HAP-1 (cell line): ENCODE results near the gene CPLX3.

ENCODE experiments used
- DNase-seq, 2 experiments: peaks; one replicate each; pipeline ENCODE4 v3.0.0-alpha.2; 2016 to 2020; ENCODE audit warnings: low spot score in 2 of 2
- H3K27me3 ChIP-seq: fragments of 250-450 bp; sonication (Bioruptor Pico); 2 replicates; pipeline ENCODE4 v1.5.1; 2020; ENCODE audit warnings: low read depth, mild to moderate bottlenecking, moderate library complexity
- H3K36me3 ChIP-seq: fragments of 250-450 bp; sonication (Bioruptor Pico); replicated peaks from 2 replicates; pipeline ENCODE4 v1.5.1; 2020; ENCODE audit warnings: mild to moderate bottlenecking
- H3K4me1 ChIP-seq: fragments of 250-450 bp; sonication (Bioruptor Pico); 2 replicates; pipeline ENCODE4 v1.5.1; 2020; ENCODE audit warnings: mild to moderate bottlenecking
- H3K4me3 ChIP-seq: fragments of 250-450 bp; sonication (Bioruptor Pico); 2 replicates; pipeline ENCODE4 v1.5.1; 2020; ENCODE audit warnings: mild to moderate bottlenecking, moderate library complexity
- H3K9me3 ChIP-seq: fragments of 250-450 bp; sonication (Bioruptor Pico); 2 replicates; pipeline ENCODE4 v1.5.1; 2020; ENCODE audit warnings: mild to moderate bottlenecking, moderate library complexity
- in situ Hi-C: fragments of 300-500 bp; cut with MboI; formaldehyde crosslinking; loops from 3 replicates; pipeline ENCODE4 v1.14.3; 2020; ENCODE audit warnings: low sequenced_read_pairs, inconsistent platforms, mixed read lengths

Gene CPLX3

DNA sequence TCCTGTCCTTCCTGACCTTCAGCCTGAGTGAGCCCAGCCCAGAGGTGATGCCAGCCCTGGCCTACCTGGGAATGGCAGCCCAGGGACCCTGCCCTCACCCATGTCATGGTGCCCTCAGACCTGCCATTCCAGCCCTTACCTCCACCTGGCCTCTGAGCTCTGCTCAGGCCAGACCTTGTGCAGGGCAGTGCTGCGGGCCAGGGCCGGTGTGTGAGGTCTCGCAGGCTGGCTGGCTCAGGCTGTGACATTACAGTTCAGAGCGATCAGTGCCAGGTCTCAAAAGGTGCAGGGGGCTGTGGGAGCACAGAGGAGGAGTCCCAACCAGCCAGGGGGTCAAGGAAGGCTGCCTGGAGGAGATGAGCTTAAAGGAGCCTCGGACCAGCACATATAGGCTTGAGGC, 6.4 kb upstream of the CPLX3 start:
- Histone ChIP-seq H3K4me3 (no peak overlapping the region), H3K9me3 (no peaks in the 10 kb centered on the region), H3K36me3 (no peaks in the 10 kb centered on the region), H3K4me1 (no peaks in the 10 kb centered on the region; the same call in 1 of the 2 replicates), H3K27me3 (peaks cover 27% of the 10 kb centered on the region)
- in situ Hi-C loops, result loop anchor here (25.0 kb wide), 1 partner anchor 492 kb away; no protein-coding TSS in a partner anchor
- no peak for DNase-seq

DNA sequence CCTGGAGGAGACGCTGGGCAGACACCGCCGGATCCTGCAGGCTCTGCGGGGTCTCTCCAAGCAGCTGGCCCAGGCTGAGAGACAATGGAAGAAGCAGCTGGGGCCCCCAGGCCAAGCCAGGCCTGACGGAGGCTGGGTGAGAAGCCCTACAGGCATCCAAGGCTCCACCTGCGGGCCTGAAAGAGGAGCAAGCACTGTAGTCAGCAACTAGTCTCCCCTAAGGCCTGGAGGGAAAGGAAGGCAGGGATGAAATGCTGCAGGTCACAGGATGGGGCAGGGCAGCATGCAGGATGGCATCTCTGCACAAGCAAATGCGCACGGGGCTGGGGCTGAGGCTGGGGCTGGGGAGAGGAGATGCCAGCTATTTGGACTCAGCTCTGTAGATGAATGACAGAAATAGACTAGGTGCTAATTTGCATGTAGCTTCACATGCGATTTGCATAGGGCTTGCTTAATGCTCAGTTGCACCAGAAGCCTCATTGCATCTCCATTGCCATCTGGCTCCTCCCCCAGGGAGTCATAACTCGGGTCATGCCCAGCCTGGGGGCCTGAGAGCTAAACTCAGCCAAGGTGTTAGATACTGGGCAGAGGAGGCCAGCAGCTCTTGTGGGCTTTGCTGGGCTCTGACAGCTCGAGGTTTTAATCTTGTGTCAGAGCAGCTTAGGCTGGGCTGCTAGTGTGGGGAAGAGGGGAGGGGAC, 5.2 kb upstream of the CPLX3 start:
- DNase-seq, result no peak
- Histone ChIP-seq H3K9me3 (no peaks in the 10 kb centered on the region), H3K36me3 (no peaks in the 10 kb centered on the region), H3K27me3 (peaks cover 39% of the 10 kb centered on the region), H3K4me1 (no peaks in the 10 kb centered on the region; the same call in 1 of the 2 replicates), H3K4me3 (no peak overlapping the region)
- in situ Hi-C loops, result loop anchor here (25.0 kb wide), 1 partner anchor 491 kb away; no protein-coding TSS in a partner anchor

DNA sequence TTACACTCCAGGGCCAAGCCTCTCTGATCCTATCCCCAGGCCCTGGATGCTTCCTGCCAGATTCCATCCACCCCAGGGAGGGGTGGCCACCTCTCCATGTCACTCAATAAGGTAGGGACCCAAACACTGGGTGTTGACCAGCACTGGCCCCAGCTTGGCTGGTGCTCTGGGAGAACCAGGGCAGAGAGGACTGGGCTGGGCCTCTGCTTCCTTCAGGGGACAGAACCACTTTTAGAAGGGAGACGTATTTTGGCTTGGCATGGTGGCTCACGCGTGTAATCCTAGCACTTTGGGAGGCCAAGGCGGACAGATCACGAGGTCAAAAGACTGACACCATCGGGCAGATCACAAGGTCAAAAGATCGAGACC, 4.7 kb upstream of the CPLX3 start:
- no peak for DNase-seq
- no peaks in the 10 kb centered on the region; the same call in 1 of the 2 replicates for H3K4me1 ChIP-seq

DNA sequence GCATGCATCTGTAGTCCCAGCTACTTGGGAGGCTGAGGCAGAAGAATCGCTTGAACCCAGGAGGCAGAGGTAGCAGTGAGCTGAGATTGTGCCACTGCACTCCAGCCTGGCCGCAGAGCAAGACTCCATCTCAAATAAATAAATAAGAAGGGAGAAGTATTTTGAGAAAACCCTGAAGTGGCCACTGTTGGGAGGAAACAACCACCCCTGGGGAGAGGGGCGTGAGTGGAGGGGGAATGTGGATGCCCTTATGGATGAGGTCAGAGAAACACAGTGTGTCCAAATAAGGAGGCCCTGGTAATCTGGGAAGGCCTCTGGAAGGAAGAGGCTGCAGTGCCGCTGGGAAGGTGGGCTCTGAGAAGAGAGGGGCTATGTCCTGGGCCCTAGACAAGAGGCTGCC, 4.2 kb upstream of the CPLX3 start:
- in situ Hi-C loops, result loop anchor here (25.0 kb wide), 1 partner anchor 490 kb away; no protein-coding TSS in a partner anchor
- Histone ChIP-seq H3K27me3 (peaks cover 46% of the 10 kb centered on the region), H3K36me3 (no peaks in the 10 kb centered on the region), H3K4me1 (no peaks in the 10 kb centered on the region; the same call in 1 of the 2 replicates), H3K4me3 (no peak overlapping the region), H3K9me3 (no peaks in the 10 kb centered on the region)
- no peak for DNase-seq

More for the DNA sequence above, 4.7 kb upstream of the CPLX3 start:
- Histone ChIP-seq H3K27me3 (peaks cover 42% of the 10 kb centered on the region), H3K4me3 (no peak overlapping the region), H3K36me3 (no peaks in the 10 kb centered on the region), H3K9me3 (no peaks in the 10 kb centered on the region)
- in situ Hi-C loops, result loop anchor here (25.0 kb wide), 1 partner anchor 491 kb away; no protein-coding TSS in a partner anchor

DNA sequence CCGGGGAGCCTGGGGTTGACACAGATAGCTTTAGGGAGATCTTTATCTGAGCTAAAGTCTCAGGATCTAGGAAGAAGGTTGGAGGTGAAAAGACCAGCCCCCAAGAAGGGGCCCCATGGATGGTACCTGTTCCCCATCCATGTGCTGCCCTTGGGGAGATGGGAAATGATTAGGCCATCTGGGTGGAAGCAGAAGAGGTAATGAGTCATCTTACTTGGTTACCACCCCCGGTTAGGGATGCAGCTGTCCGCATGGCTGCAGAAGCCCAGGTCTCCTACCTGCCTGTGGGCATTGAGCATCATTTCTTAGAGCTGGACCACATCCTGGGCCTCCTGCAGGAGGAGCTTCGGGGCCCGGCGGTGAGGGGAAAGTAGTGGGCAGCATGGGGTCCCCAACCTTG, 3.1 kb upstream of the CPLX3 start:
- H3K4me3 ChIP-seq, result no peak overlapping the region
- H3K4me1 ChIP-seq, result no peaks in the 10 kb centered on the region
- H3K36me3 ChIP-seq, result no peaks in the 10 kb centered on the region
- in situ Hi-C loops, result loop anchor here (25.0 kb wide), 1 partner anchor 489 kb away; no protein-coding TSS in a partner anchor
- peaks cover 57% of the 10 kb centered on the region for H3K27me3 ChIP-seq
- no peaks in the 10 kb centered on the region for H3K9me3 ChIP-seq
- DNase-seq, result no peak

DNA sequence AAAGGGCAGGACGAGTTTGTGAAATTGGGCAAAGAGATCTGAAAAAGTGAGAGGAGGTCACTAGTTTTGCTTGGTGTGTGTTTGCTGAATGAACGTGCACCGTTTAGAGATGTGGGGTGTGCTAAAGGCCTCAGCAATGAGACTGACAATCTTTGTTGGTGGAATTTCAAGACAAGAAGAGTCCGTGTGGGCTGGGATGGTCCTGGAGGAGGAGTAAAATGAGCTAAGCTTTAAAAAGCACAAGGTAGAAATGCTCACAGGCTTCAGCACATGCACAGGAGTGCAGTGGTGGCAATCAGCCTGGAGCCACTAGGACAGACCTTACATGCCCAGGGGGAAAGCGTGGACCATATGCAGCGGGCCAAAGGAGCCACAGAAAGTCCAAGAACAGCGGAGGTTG, 1.5 kb upstream of the CPLX3 start:
- Histone ChIP-seq H3K4me3 (no peak overlapping the region), H3K27me3 (peaks cover 61% of the 10 kb centered on the region), H3K9me3 (no peaks in the 10 kb centered on the region), H3K36me3 (no peaks in the 10 kb centered on the region), H3K4me1 (no peaks in the 10 kb centered on the region)
- DNase-seq, result no peak
- in situ Hi-C loops, result loop anchor here (25.0 kb wide), 1 partner anchor 487 kb away; no protein-coding TSS in a partner anchor

DNA sequence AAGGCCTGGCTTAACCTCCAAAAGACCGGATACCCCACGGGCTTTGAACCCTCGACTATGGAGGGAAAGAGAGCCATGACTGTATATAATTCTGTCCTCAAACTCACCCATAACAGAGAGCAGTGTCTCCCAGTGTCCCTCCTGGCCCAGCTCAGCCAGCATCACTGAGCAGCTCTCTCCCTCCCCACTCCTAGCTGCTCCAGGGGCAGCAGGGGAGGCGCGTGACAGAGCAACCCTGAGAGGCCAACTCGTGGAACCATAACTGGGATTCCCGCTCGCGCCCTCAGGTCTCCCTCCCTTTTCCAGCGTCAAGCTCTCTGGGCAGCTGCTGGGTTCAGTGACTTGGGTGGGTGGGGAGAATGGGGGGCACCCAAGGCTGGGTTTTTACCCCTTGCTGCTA, 561 bp upstream of the CPLX3 start:
- no peak for DNase-seq
- Histone ChIP-seq H3K27me3 (peaks cover 69% of the 10 kb centered on the region), H3K36me3 (no peaks in the 10 kb centered on the region), H3K4me1 (no peaks in the 10 kb centered on the region), H3K9me3 (no peaks in the 10 kb centered on the region), H3K4me3 (no peak overlapping the region)
- in situ Hi-C loops, result no loop called here

DNA sequence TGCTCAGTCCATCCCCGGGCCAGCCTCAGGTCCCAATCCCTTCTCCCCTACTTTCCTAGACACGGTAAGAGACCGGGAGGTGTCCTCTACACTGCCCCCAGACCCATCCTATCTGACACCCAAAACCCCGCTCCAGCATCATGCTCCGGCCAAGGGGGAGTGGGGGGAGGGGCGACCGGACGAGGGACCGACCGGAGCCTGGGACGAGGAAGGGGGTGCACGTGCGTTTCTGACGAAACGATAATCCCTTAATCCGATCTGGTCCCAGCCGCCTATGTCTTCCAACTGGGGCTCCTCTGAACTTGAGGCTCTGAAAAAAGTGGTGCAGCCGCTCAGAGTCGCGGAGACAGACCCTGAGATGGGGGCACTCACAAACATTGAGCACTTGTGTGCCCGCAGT, 494 bp downstream of the CPLX3 start:
- in situ Hi-C loops, result no loop called here

DNA sequence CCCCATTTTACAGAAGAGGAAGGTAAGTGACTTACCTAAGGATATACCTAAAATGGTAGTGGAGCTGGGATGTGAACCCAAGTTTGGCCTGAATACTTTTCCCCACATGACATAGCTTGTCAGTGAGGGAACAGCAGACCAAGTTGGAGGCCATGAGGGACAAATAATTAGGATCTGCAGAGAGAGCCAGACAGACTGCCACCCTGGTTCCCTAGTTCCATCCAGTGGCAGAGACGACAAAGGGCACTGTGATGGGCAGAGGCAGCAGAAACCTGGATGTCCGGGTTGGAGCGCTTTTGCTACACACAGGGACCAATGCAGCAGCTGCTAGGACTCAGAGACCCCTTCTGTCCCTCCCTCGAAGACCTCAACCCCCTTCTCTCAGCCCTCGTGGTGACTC, 1.2 kb downstream of the CPLX3 start:
- Histone ChIP-seq H3K9me3 (no peaks in the 10 kb centered on the region), H3K4me3 (no peak overlapping the region), H3K27me3 (peaks cover 63% of the 10 kb centered on the region), H3K36me3 (no peaks in the 10 kb centered on the region), H3K4me1 (no peaks in the 10 kb centered on the region)
- DNase-seq, result no peak
- in situ Hi-C loops, result no loop called here

More for the DNA sequence above, 494 bp downstream of the CPLX3 start:
- Histone ChIP-seq H3K9me3 (no peaks in the 10 kb centered on the region), H3K36me3 (no peaks in the 10 kb centered on the region), H3K4me3 (no peak overlapping the region), H3K4me1 (no peaks in the 10 kb centered on the region), H3K27me3 (peaks cover 69% of the 10 kb centered on the region)
- no peak for DNase-seq

DNA sequence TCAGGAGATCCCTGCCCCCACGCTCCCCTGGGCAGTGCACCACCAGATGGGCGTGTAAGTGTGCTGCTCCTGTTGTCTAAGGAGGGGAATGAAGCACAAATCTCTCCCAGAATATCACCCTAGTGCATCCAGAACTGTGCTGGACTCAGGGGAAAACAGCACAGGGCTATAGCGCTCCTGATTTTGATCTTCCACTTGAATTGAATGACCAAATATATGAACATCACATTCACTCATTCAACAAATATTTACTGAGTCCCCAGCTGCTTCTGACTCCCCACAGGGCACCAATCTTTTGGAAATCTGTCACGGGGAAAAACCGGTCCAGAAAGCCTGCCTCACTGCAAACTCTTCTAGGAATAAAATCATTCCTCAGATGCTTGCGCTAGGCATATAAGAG, 2.4 kb downstream of the CPLX3 start:
- Histone ChIP-seq H3K9me3 (no peaks in the 10 kb centered on the region), H3K27me3 (peaks cover 60% of the 10 kb centered on the region), H3K4me1 (no peaks in the 10 kb centered on the region), H3K36me3 (no peaks in the 10 kb centered on the region), H3K4me3 (no peak overlapping the region)
- in situ Hi-C loops, result no loop called here
- DNase-seq, result no peak

DNA sequence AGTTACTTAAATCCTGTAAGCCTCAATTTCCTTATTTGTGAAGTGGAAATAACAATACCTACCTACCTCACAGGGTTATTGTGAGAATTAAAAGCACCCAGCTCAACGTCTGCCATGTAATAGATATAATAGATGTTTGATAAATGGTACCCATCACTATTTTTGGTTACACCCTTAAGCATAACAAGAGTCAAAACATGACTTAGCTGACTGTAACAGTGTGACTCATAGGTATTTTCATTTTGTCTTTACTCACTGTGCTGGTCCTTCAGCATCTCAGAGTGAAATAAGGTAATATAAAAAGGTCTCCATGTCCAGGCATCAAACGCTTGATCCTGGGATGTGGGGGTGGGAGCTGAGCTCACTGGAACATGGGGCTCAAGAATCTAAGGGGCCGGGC, 3.1 kb downstream of the CPLX3 start:
- no peaks in the 10 kb centered on the region for H3K9me3 ChIP-seq
- H3K27me3 ChIP-seq, result peaks cover 55% of the 10 kb centered on the region
- no peak overlapping the region for H3K4me3 ChIP-seq
- no peaks in the 10 kb centered on the region for H3K36me3 ChIP-seq
- in situ Hi-C loops, result no loop called here
- H3K4me1 ChIP-seq, result no peaks in the 10 kb centered on the region
- no peak for DNase-seq

DNA sequence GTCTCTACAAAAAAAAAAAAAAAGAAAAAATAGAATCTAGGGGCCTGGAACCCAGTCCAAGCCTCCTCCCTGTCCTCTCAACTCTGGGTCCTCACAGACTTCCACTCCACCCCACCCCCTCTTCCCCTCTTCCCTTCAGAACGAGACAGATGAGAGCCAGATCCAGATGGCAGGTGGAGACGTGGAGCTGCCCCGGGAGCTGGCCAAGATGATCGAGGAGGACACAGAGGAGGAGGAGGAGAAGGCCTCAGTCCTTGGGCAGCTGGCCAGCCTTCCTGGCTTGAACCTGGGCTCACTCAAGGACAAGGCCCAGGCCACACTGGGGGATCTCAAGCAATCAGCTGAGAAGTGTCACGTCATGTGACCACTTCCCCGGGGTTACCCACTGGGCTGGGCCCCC, 3.6 kb downstream of the CPLX3 start:
- Histone ChIP-seq H3K9me3 (no peaks in the 10 kb centered on the region), H3K27me3 (peaks cover 50% of the 10 kb centered on the region), H3K4me3 (no peak overlapping the region), H3K36me3 (no peaks in the 10 kb centered on the region; the same call in 1 of the 2 replicates), H3K4me1 (no peaks in the 10 kb centered on the region)
- no peak for DNase-seq
- in situ Hi-C loops, result no loop called here

DNA sequence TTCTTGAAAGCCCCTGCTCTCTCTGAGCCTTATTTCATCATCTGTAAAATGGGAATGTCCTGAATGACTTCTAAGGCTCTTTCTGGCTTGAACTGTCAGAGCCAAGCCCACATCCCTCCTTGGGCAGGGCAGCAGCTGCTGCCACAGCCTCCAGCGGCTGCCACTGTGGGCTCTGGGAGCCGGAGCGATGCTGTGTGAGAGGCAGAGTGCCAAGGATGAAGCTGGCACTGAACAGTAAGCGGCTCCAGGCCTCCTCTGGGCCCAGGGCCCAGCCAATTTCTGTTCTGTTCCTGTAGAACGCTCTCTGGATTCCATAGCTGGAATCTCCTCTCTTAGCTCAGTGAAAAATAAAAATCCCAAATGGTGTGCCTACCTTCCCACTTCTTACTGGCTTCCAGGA, 4.4 kb downstream of the CPLX3 start:
- DNase-seq, result no peak
- Histone ChIP-seq H3K9me3 (no peaks in the 10 kb centered on the region), H3K36me3 (peaks cover 5% of the 10 kb centered on the region), H3K4me3 (no peak overlapping the region), H3K4me1 (no peaks in the 10 kb centered on the region), H3K27me3 (peaks cover 41% of the 10 kb centered on the region)
- in situ Hi-C loops, result no loop called here

DNA sequence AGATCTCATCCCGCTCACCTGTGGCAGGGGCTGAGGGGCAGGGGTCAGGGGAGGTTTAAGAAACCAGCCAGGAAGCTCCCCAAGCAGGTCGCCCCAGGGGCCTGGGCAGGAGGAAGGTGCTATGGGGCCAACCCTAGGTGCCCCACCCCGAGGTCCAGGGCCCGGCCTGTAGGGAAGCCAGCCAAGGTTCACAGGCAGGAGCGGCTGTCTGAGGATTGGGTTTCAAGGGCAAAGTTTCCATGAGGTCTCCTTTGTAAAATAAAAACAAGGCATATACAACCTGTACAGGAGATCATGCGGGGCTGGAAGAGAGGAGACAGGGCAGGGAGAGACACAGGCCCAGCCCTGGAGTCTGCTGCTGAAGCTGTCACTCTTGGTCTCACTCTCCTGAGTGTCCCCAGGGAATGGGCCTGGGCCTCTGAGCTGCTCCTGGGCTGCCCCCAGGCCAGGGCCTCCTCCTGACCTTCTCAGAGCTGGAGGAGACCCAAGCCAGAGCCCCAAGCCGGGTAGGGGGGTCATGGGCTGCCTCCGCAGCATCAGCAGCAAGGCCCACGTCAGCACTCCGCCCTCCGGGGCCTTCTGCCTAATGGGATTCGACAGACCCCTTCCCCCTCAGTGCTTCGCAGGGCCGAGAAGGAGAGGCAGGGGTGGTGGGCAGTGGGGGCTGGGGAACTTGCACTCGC, 5.5 kb downstream of the CPLX3 start:
- no peaks in the 10 kb centered on the region for H3K9me3 ChIP-seq
- no peak for DNase-seq
- H3K4me1 ChIP-seq, result no peaks in the 10 kb centered on the region
- H3K4me3 ChIP-seq, result no peak overlapping the region
- in situ Hi-C loops, result no loop called here
- H3K36me3 ChIP-seq, result peaks cover 7% of the 10 kb centered on the region
- H3K27me3 ChIP-seq, result peaks cover 33% of the 10 kb centered on the region
